Measurements from ENCODE around the gene PCSK4. TPM values are rescaled to one million over a fixed set of nuclear protein-coding genes. Genes with fewer than 3 reads are reported as not detected.
A peak's percentile ranks its signal among the peaks of the same experiment; 100 is the strongest.

The PCSK4 gene
- total and polyA plus RNA-seq, 10 of the 15 experiments (the other 5 are each of a cell fraction or from before 2014, with no cell fraction given): 0.27 to 0.99 (median 0.40) TPM; not detected in 3

DNA sequence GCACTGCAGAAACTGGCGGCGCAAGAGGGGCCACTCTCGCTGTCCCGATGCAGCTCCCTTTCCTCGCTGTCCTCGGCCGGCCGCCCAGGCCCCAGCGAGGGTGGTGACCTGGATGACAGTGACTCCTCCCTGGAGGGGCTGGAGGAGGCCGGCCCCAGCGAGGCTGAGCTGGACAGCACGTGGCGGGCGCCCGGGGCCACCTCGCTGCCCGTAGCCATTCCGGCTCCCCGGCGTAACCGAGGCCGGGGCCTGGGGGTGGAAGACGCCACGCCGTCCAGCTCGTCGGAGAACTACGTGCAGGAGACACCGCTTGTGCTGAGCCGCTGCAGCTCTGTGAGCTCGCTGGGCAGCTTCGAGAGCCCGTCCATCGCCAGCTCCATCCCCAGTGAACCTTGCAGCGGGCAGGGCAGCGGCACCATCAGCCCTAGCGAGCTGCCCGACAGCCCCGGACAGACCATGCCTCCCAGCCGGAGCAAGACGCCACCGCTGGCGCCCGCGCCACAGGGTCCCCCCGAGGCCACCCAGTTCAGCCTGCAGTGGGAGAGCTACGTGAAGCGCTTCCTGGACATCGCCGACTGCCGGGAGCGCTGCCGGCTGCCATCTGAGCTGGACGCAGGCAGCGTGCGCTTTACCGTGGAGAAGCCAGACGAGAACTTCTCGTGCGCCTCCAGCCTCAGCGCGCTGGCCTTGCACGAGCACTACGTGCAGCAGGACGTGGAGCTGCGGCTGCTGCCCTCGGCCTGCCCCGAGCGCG is 23.5 kb downstream of the PCSK4 start:
- in situ Hi-C loops (cut with MboI) (no loop called here), intact Hi-C loops (cut with micrococcal nuclease; ENCODE audit: unreplicated experiment) (no loop called here)
- H3K27me3 ChIP-seq (replicated peaks in 1 of 2; ENCODE audit: control insufficient read depth in 2 of 2, insufficient read depth in 2 of 2, low read length in 1 of 2): peaks cover 10 to 24% of the 10 kb centered on the region in 2 experiments
- H3K36me3 ChIP-seq (ENCODE audit: control insufficient read depth in 2 of 2, insufficient read depth in 2 of 2, low read length in 1 of 2): no peaks in the 10 kb centered on the region
- no peak overlapping the region for H3K4me3 ChIP-seq
- peaks cover 7% of the 10 kb centered on the region for H3K4me1 ChIP-seq (ENCODE audit: control insufficient read depth, insufficient read depth, low read length)
- RAD21 ChIA-PET (ENCODE audit: unreplicated experiment): no interaction called here
- POLR2A ChIA-PET: no interaction called here
- CTCF ChIA-PET: interaction anchor here (1.1 kb wide), 1 partner anchor 39 kb away, joined by 3 read pairs; no protein-coding TSS in a partner anchor
- H4K20me1 ChIP-seq (ENCODE audit: control insufficient read depth, insufficient read depth): peaks cover 2% of the 10 kb centered on the region
- no peaks in the 10 kb centered on the region for H3K9me3 ChIP-seq (replicated peaks; ENCODE audit: control insufficient read depth, insufficient read depth, low read length)
- no peak for FAIRE-seq
- H3K9ac ChIP-seq (ENCODE audit: control insufficient read depth, insufficient read depth, low read length): no peak overlapping the region
- DNase-seq (ENCODE audit: low read depth, low spot score): no peak
- H3K79me2 ChIP-seq (ENCODE audit: control insufficient read depth, insufficient read depth, low read length): no peaks in the 10 kb centered on the region
- no peak overlapping the region for H2AFZ ChIP-seq (ENCODE audit: control insufficient read depth, low read depth, low read length)
- SMC1A ChIA-PET (ENCODE audit: uncharacterized antibody, unreplicated experiment): no interaction called here
- 54% methylated on average over 65 of the region's 70 CpGs for WGBS (ENCODE audit: insufficient coverage, insufficient replicate concordance, low lambda C conversion rate, missing lambda C conversion rate)
- no peak overlapping the region for H3K4me2 ChIP-seq (ENCODE audit: control insufficient read depth, insufficient read depth)
- BruUV-seq (replicated peaks): no TSS peak
- ATAC-seq: no peak
- H3K27ac ChIP-seq (ENCODE audit: control insufficient read depth, insufficient read depth): no peak overlapping the region
- TF ChIP-seq, protein P1, sequence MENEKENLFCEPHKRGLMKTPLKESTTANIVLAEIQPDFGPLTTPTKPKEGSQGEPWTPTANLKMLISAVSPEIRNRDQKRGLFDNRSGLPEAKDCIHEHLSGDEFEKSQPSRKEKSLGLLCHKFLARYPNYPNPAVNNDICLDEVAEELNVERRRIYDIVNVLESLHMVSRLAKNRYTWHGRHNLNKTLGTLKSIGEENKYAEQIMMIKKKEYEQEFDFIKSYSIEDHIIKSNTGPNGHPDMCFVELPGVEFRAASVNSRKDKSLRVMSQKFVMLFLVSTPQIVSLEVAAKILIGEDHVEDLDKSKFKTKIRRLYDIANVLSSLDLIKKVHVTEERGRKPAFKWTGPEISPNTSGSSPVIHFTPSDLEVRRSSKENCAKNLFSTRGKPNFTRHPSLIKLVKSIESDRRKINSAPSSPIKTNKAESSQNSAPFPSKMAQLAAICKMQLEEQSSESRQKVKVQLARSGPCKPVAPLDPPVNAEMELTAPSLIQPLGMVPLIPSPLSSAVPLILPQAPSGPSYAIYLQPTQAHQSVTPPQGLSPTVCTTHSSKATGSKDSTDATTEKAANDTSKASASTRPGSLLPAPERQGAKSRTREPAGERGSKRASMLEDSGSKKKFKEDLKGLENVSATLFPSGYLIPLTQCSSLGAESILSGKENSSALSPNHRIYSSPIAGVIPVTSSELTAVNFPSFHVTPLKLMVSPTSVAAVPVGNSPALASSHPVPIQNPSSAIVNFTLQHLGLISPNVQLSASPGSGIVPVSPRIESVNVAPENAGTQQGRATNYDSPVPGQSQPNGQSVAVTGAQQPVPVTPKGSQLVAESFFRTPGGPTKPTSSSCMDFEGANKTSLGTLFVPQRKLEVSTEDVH (IDR thresholded peaks at IDR 0.05; ENCODE audit: low read depth, partially characterized antibody): no peak
- TF ChIP-seq, protein P2, sequence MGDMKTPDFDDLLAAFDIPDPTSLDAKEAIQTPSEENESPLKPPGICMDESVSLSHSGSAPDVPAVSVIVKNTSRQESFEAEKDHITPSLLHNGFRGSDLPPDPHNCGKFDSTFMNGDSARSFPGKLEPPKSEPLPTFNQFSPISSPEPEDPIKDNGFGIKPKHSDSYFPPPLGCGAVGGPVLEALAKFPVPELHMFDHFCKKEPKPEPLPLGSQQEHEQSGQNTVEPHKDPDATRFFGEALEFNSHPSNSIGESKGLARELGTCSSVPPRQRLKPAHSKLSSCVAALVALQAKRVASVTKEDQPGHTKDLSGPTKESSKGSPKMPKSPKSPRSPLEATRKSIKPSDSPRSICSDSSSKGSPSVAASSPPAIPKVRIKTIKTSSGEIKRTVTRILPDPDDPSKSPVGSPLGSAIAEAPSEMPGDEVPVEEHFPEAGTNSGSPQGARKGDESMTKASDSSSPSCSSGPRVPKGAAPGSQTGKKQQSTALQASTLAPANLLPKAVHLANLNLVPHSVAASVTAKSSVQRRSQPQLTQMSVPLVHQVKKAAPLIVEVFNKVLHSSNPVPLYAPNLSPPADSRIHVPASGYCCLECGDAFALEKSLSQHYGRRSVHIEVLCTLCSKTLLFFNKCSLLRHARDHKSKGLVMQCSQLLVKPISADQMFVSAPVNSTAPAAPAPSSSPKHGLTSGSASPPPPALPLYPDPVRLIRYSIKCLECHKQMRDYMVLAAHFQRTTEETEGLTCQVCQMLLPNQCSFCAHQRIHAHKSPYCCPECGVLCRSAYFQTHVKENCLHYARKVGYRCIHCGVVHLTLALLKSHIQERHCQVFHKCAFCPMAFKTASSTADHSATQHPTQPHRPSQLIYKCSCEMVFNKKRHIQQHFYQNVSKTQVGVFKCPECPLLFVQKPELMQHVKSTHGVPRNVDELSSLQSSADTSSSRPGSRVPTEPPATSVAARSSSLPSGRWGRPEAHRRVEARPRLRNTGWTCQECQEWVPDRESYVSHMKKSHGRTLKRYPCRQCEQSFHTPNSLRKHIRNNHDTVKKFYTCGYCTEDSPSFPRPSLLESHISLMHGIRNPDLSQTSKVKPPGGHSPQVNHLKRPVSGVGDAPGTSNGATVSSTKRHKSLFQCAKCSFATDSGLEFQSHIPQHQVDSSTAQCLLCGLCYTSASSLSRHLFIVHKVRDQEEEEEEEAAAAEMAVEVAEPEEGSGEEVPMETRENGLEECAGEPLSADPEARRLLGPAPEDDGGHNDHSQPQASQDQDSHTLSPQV (IDR thresholded peaks at IDR 0.05): no peak
- TF ChIP-seq CREB1 (IDR thresholded peaks at IDR 0.05; ENCODE audit: low read depth) (no peak), KLF5 (IDR thresholded peaks at IDR 0.05; ENCODE audit: partially characterized antibody) (no peak), RBBP5 (conservative IDR thresholded peaks at IDR 0.05) (no peak), RELA (IDR thresholded peaks at IDR 0.05; ENCODE audit: borderline replicate concordance, partially characterized antibody) (no peak), EP300 (IDR thresholded peaks at IDR 0.05; ENCODE audit: borderline replicate concordance in 1 of 2, control insufficient read depth in 1 of 2, low read depth in 2 of 2, low read length in 2 of 2) (no peak), POLR2A (IDR thresholded peaks at IDR 0.05; ENCODE audit: low read depth, low read length) (0 out of 2 replicates have a peak, but pooled peaks have one; percentile 26), ZNF384 (IDR thresholded peaks at IDR 0.05; ENCODE audit: borderline replicate concordance, low read depth, low read length) (no peak), HDAC6 (IDR thresholded peaks at IDR 0.05; ENCODE audit: unreplicated experiment) (peak; percentile 41)
- TF ChIP-seq, protein P3, sequence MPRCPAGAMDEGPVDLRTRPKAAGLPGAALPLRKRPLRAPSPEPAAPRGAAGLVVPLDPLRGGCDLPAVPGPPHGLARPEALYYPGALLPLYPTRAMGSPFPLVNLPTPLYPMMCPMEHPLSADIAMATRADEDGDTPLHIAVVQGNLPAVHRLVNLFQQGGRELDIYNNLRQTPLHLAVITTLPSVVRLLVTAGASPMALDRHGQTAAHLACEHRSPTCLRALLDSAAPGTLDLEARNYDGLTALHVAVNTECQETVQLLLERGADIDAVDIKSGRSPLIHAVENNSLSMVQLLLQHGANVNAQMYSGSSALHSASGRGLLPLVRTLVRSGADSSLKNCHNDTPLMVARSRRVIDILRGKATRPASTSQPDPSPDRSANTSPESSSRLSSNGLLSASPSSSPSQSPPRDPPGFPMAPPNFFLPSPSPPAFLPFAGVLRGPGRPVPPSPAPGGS (IDR thresholded peaks at IDR 0.05; ENCODE audit: borderline replicate concordance, insufficient read depth, low read depth, low read length, poor library complexity, severe bottlenecking): no peak
- TF ChIP-seq, protein P4, sequence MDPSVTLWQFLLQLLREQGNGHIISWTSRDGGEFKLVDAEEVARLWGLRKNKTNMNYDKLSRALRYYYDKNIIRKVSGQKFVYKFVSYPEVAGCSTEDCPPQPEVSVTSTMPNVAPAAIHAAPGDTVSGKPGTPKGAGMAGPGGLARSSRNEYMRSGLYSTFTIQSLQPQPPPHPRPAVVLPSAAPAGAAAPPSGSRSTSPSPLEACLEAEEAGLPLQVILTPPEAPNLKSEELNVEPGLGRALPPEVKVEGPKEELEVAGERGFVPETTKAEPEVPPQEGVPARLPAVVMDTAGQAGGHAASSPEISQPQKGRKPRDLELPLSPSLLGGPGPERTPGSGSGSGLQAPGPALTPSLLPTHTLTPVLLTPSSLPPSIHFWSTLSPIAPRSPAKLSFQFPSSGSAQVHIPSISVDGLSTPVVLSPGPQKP (IDR thresholded peaks at IDR 0.05; ENCODE audit: low read depth, low read length): no peak

All from GM12878 (cell line).